Endothelial cell of umbilical vein (primary cell): ENCODE measurements around the gene SLC35G6. TPM values are rescaled to one million over a fixed set of nuclear protein-coding genes. Genes with fewer than 3 reads are reported as not detected.

ENCODE experiments used
- BruUV-seq: library from RNA; stranded (reverse); fragments of 400-500 nt; replicated peaks from 2 replicates; lab custom pipeline; 2021; lab: Mats Ljungman, UMichigan
- CTCF ChIA-PET: fragments of 300-600, 350-600 bp; sonication (Branson Sonifier 250); formaldehyde crosslinking; loops from one replicate; lab custom pipeline; 2021; ENCODE audit warnings: antibody characterized with exemption, inconsistent platforms; lab: Charles Lee
- POLR2A ChIA-PET: fragments of 300-600, 350-600 bp; sonication (Branson Sonifier 250); formaldehyde crosslinking; loops from one replicate; lab custom pipeline; 2021; ENCODE audit warnings: antibody characterized with exemption, inconsistent platforms; lab: Charles Lee
- DNase-seq: peaks from one replicate; pipeline ENCODE4 v3.0.0-alpha.2; 2011; ENCODE audit warnings: low read depth, low spot score
- FAIRE-seq: peaks from 2 replicates; lab custom pipeline; 2011; peaks lifted over from hg19 to GRCh38; lab: Jason Lieb, UNC
- H2AFZ ChIP-seq: 2 replicates; pipeline ENCODE4 v1.6.0; 2012; ENCODE audit warnings: low read depth, low read length, control low read depth, inconsistent platforms
- H3K27ac ChIP-seq: 2 replicates; pipeline ENCODE4 v1.5.1; 2011; ENCODE audit warnings: low read depth, mild to moderate bottlenecking, control low read depth, low read length, moderate library complexity; ENCODE audit not compliant: insufficient read depth
- H3K27me3 ChIP-seq, 2 experiments: 2 replicates each; pipeline versions ENCODE4 v1.6.0 to v1.6.1; 2011; ENCODE audit warnings: low read length in 2 of 2, mixed read lengths in 1 of 2; ENCODE audit not compliant: control insufficient read depth in 2 of 2, insufficient read depth in 2 of 2
- H3K36me3 ChIP-seq, 2 experiments: 2 replicates in 1 of 2; 3 replicates in 1 of 2; pipeline ENCODE4 v1.5.1; 2011; ENCODE audit warnings: low read length in 2 of 2, mild to moderate bottlenecking in 1 of 2, moderate library complexity in 1 of 2; ENCODE audit not compliant: control insufficient read depth in 2 of 2, insufficient read depth in 2 of 2; ENCODE audit errors: extremely low read depth in 1 of 2
- H3K4me1 ChIP-seq: 3 replicates; pipeline ENCODE4 v1.5.1; 2011; ENCODE audit warnings: mild to moderate bottlenecking, low read length; ENCODE audit not compliant: control insufficient read depth, insufficient read depth; ENCODE audit errors: extremely low read depth
- H3K4me2 ChIP-seq: 2 replicates; pipeline ENCODE4 v1.6.1; 2011; ENCODE audit warnings: low read length, control low read depth, mixed read lengths; ENCODE audit not compliant: insufficient read depth
- H3K4me3 ChIP-seq, 3 experiments: fragments of 200-600 bp in 1 of 3; sonication (generic), shearing (Covaris generic) in 1 of 3; replicated peaks in 1 of 3; 2 replicates each; pipeline ENCODE4 v1.5.1; 2011 to 2016; ENCODE audit warnings: control low read depth in 3 of 3, low read length in 3 of 3, mild to moderate bottlenecking in 2 of 3, inconsistent platforms in 1 of 3, low read depth in 1 of 3, moderate library complexity in 1 of 3; ENCODE audit not compliant: insufficient read depth in 1 of 3
- H3K79me2 ChIP-seq: 2 replicates; pipeline ENCODE4 v1.6.0; 2012; ENCODE audit warnings: low read length, inconsistent platforms; ENCODE audit not compliant: control insufficient read depth, insufficient read depth
- H3K9ac ChIP-seq: replicated peaks from 2 replicates; pipeline ENCODE3; 2011; ENCODE audit warnings: low read length, control low read depth; ENCODE audit not compliant: insufficient read depth; ENCODE audit errors: extremely low read depth
- H3K9me1 ChIP-seq: replicated peaks from 3 replicates; pipeline ENCODE4 v1.6.0; 2011; ENCODE audit warnings: mild to moderate bottlenecking, low read length; ENCODE audit not compliant: control insufficient read depth, insufficient read depth; ENCODE audit errors: extremely low read depth
- H3K9me3 ChIP-seq: replicated peaks from 2 replicates; pipeline ENCODE4 v1.5.1; 2012; ENCODE audit warnings: low read length, inconsistent platforms; ENCODE audit not compliant: control insufficient read depth, insufficient read depth
- H4K20me1 ChIP-seq: replicated peaks from 2 replicates; pipeline ENCODE3; 2011; ENCODE audit warnings: mild to moderate bottlenecking, low read length; ENCODE audit not compliant: control insufficient read depth, insufficient read depth; ENCODE audit errors: extremely low read depth
- EZH2 ChIP-seq: IDR thresholded peaks from 2 replicates; pipeline ENCODE4 v1.6.1; 2012; ENCODE audit warnings: borderline replicate concordance, low read depth, mild to moderate bottlenecking, moderate library complexity, low read length, inconsistent platforms; ENCODE audit not compliant: severe bottlenecking
- FOS ChIP-seq: IDR thresholded peaks from 2 replicates; pipeline ENCODE4 v1.6.1; 2011; ENCODE audit warnings: mild to moderate bottlenecking, low read length, moderate library complexity, borderline replicate concordance; ENCODE audit not compliant: insufficient read depth
- GATA2 ChIP-seq: IDR thresholded peaks from 2 replicates; pipeline ENCODE4 v1.7.0; 2011; ENCODE audit warnings: low read depth, mild to moderate bottlenecking, moderate library complexity, mixed read lengths, low read length; ENCODE audit not compliant: insufficient read length, insufficient read depth
- JUN ChIP-seq: IDR thresholded peaks from 2 replicates; pipeline ENCODE4 v1.6.1; 2011; ENCODE audit warnings: borderline replicate concordance, low read depth; ENCODE audit not compliant: insufficient read length, insufficient read depth
- MYC ChIP-seq: IDR thresholded peaks from one replicate; pipeline ENCODE4 v1.6.1; 2011; ENCODE audit warnings: mild to moderate bottlenecking, low read depth, low read length
- POLR2A ChIP-seq: IDR thresholded peaks from 2 replicates; pipeline ENCODE4 v1.6.1; 2012; ENCODE audit warnings: low read depth, mild to moderate bottlenecking, control low read depth, low read length
- POLR2AphosphoS5 ChIP-seq: IDR thresholded peaks from 2 replicates; pipeline ENCODE4 v1.6.1; 2012; ENCODE audit warnings: low read depth, mild to moderate bottlenecking, control low read depth, low read length, moderate library complexity; ENCODE audit not compliant: insufficient read depth
- dilution Hi-C: fragments of 300-500 bp; cut with MboI; formaldehyde crosslinking; loops from one replicate; pipeline ENCODE4 v1.15.0; 2019; ENCODE audit warnings: low sequenced_read_pairs; ENCODE audit not compliant: extremely low pct_ligation_motif_present
- intact Hi-C: fragments of 100-400 bp; cut with micrococcal nuclease; formaldehyde crosslinking; loops from one replicate; pipeline ENCODE4 v1.10.0; 2022
- polyA plus RNA-seq, 4 experiments: library from polyadenylated mRNA; depleted of rRNA in 3 of 4; stranded (reverse) in 3 of 4; unstranded in 1 of 4; fragments of >200 nt; gene quantifications; 2 replicates each; pipeline versions ENCODE4 v1.2.1 to v1.2.3, GENCODE V29; 2011 to 2012; ENCODE audit warnings: missing spikeins in 1 of 4
- total RNA-seq: library from RNA; stranded (reverse); gene quantifications from 2 replicates; pipeline ENCODE4 v1.2.3, GENCODE V29; 2021
- TF ChIP-seq, protein P1 (sequence below): IDR thresholded peaks from 2 replicates; pipeline ENCODE4 v1.6.1; 2011; ENCODE audit not compliant: insufficient read depth, insufficient read length
- TF ChIP-seq, protein P2 (sequence below), 2 donors: IDR thresholded peaks; 1 replicate in 1 of 2; 2 replicates in 1 of 2; pipeline ENCODE4 v1.5.1; 2011; ENCODE audit warnings: low read length in 2 of 2, mild to moderate bottlenecking in 2 of 2, moderate library complexity in 2 of 2, control low read depth in 1 of 2, inconsistent platforms in 1 of 2, low read depth in 1 of 2; ENCODE audit not compliant: insufficient read depth in 1 of 2; ENCODE audit errors: extremely low read depth in 1 of 2

The SLC35G6 gene
- total and polyA plus RNA-seq, 2 donors (not counting 3 experiments of a cell fraction or from before 2014, with no cell fraction given) = not detected

DNA sequence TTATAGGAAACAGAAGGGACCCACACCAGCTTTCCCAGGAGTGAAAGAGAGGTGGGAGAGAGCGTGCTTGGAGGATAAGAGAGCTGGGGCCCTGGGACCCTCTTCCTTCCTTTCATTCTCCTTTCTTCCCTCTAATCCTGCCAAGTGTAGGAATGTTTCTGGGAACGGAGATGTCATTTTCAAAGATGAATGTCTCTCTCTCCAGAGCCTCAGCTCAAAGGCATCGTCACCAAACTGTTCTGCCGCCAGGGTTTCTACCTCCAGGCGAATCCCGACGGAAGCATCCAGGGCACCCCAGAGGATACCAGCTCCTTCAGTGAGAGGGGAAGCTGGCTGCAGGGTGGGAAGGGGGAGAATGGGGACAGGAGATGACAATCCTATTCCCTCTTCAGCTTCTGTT is 40.0 kb upstream of the SLC35G6 start:
- Histone ChIP-seq H2AFZ (no peak overlapping the region), H3K27me3 (peaks cover 23 to 34% of the 10 kb centered on the region in 2 experiments), H3K27ac (no peak overlapping the region), H3K9ac (no peak overlapping the region), H3K36me3 (no peaks in the 10 kb centered on the region), H3K9me3 (no peaks in the 10 kb centered on the region), H3K4me3 (no peak overlapping the region), H3K4me2 (no peak overlapping the region), H3K4me1 (peaks cover 23% of the 10 kb centered on the region), H3K9me1 (no peaks in the 10 kb centered on the region), H4K20me1 (no peaks in the 10 kb centered on the region), H3K79me2 (no peaks in the 10 kb centered on the region)
- FAIRE-seq (no peak), DNase-seq (no peak)
- CTCF ChIA-PET = interaction anchor here (0.6 to 3.0 kb wide), 9 partner anchors 8 to 119 kb away, joined by 3 to 17 read pairs (median 3); no protein-coding TSS in a partner anchor
- intact Hi-C loops (no loop called here), dilution Hi-C loops (no loop called here)
- POLR2A ChIA-PET = interaction anchor here (0.6 to 1.6 kb wide), 3 partner anchors 43 to 133 kb away, joined by 4 to 6 read pairs (median 5); partner anchors contain the start of gene POLR2A
- BruUV-seq = no TSS peak
- TF ChIP-seq POLR2A (no peak), EZH2 (no peak), GATA2 (no peak), POLR2AphosphoS5 (no peak), FOS (no peak), MYC (no peak), JUN (no peak)
- TF ChIP-seq, protein P1, sequence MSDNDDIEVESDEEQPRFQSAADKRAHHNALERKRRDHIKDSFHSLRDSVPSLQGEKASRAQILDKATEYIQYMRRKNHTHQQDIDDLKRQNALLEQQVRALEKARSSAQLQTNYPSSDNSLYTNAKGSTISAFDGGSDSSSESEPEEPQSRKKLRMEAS = no peak
- TF ChIP-seq, protein P2, sequence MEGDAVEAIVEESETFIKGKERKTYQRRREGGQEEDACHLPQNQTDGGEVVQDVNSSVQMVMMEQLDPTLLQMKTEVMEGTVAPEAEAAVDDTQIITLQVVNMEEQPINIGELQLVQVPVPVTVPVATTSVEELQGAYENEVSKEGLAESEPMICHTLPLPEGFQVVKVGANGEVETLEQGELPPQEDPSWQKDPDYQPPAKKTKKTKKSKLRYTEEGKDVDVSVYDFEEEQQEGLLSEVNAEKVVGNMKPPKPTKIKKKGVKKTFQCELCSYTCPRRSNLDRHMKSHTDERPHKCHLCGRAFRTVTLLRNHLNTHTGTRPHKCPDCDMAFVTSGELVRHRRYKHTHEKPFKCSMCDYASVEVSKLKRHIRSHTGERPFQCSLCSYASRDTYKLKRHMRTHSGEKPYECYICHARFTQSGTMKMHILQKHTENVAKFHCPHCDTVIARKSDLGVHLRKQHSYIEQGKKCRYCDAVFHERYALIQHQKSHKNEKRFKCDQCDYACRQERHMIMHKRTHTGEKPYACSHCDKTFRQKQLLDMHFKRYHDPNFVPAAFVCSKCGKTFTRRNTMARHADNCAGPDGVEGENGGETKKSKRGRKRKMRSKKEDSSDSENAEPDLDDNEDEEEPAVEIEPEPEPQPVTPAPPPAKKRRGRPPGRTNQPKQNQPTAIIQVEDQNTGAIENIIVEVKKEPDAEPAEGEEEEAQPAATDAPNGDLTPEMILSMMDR (IDR thresholded peaks at IDR 0.05; ENCODE audit: extremely low read depth in 1 of 2, insufficient read depth in 1 of 2, low read depth in 1 of 2, low read length in 2 of 2) = no peak
